ENCODE measurements around the gene MIER1.
"Not testable (repeated sequence)": the region's sequence is repeated elsewhere in the genome, so short reads cannot be mapped to it uniquely, and the experiment has no call there.

The MIER1 gene

GRCh38 chr1:66978201-66978600, 53.4 kb downstream of the MIER1 start:
- H3K36me3 ChIP-seq (ENCODE audit: low read length) = peaks cover 49% of the 10 kb centered on the region
- H3K4me3 ChIP-seq (ENCODE audit: insufficient read depth, low read length, poor library complexity, severe bottlenecking) = no peak overlapping the region

GRCh38 chr1:66979621-66980020, 54.8 kb downstream of the MIER1 start:
- H3K9me3 ChIP-seq (ENCODE audit: insufficient read depth, low read length); H3K27me3 ChIP-seq (ENCODE audit: low read length); H3K4me3 ChIP-seq (ENCODE audit: insufficient read depth, low read length, poor library complexity, severe bottlenecking); H3K27ac ChIP-seq (ENCODE audit: low read depth, low read length); H3K79me2 ChIP-seq (ENCODE audit: insufficient read depth, low read length); H4K20me1 ChIP-seq (ENCODE audit: low read depth, low read length); H2AFZ ChIP-seq (ENCODE audit: low read depth, low read length, severe bottlenecking); H3F3A ChIP-seq (ENCODE audit: insufficient read depth); H3K9me2 ChIP-seq (replicated peaks; ENCODE audit: insufficient read depth, low read length); H3K9ac ChIP-seq (ENCODE audit: low read length); H3K4me2 ChIP-seq (ENCODE audit: low read depth, low read length, poor library complexity, severe bottlenecking): not testable (repeated sequence)
- H3K36me3 ChIP-seq (ENCODE audit: low read length) = peaks cover 45% of the 10 kb centered on the region

More at GRCh38 chr1:66978201-66978600, 53.4 kb downstream of the MIER1 start:
- H4K20me1 ChIP-seq (ENCODE audit: low read depth, low read length) = no peaks in the 10 kb centered on the region
- TF ChIP-seq EZH2phosphoT487 (conservative IDR thresholded peaks at IDR 0.05; ENCODE audit: low read length) (no peak), CTCF (IDR thresholded peaks at IDR 0.05; ENCODE audit: insufficient read depth, low read length, poor library complexity, severe bottlenecking) (no peak)
- H3F3A ChIP-seq (ENCODE audit: insufficient read depth) = 0 out of 2 replicates have a peak, but pooled peaks cover under 1% of the 10 kb centered on the region
- H3K27me3 ChIP-seq (ENCODE audit: low read length) = no peaks in the 10 kb centered on the region
- H3K9me3 ChIP-seq (ENCODE audit: insufficient read depth, low read length) = no peaks in the 10 kb centered on the region
- no peaks in the 10 kb centered on the region for H3K79me2 ChIP-seq (ENCODE audit: insufficient read depth, low read length)
- no peak overlapping the region for H3K27ac ChIP-seq (ENCODE audit: low read depth, low read length)
- H2AFZ ChIP-seq (ENCODE audit: low read depth, low read length, severe bottlenecking) = no peak overlapping the region
- H3K9me2 ChIP-seq (replicated peaks; ENCODE audit: insufficient read depth, low read length) = no peaks in the 10 kb centered on the region
- H3K4me2 ChIP-seq (ENCODE audit: low read depth, low read length, poor library complexity, severe bottlenecking) = no peak overlapping the region
- H3K9ac ChIP-seq (ENCODE audit: low read length) = no peak overlapping the region

GRCh38 chr1:66980745-66981367, 56.1 kb downstream of the MIER1 start:
- Histone ChIP-seq H2AFZ (ENCODE audit: low read depth, low read length, severe bottlenecking) (no peak overlapping the region), H3F3A (ENCODE audit: insufficient read depth) (peaks cover 12% of the 10 kb centered on the region; the same call in 1 of the 2 replicates), H4K20me1 (ENCODE audit: low read depth, low read length) (no peaks in the 10 kb centered on the region), H3K9ac (ENCODE audit: low read length) (no peak overlapping the region), H3K79me2 (ENCODE audit: insufficient read depth, low read length) (no peaks in the 10 kb centered on the region), H3K27ac (ENCODE audit: low read depth, low read length) (no peak overlapping the region), H3K4me3 (ENCODE audit: insufficient read depth, low read length, poor library complexity, severe bottlenecking) (no peak overlapping the region), H3K9me2 (replicated peaks; ENCODE audit: insufficient read depth, low read length) (no peaks in the 10 kb centered on the region), H3K9me3 (ENCODE audit: insufficient read depth, low read length) (no peaks in the 10 kb centered on the region), H3K36me3 (ENCODE audit: low read length) (peaks cover 51% of the 10 kb centered on the region), H3K4me2 (ENCODE audit: low read depth, low read length, poor library complexity, severe bottlenecking) (no peak overlapping the region), H3K27me3 (ENCODE audit: low read length) (no peaks in the 10 kb centered on the region)
- no peak for TF ChIP-seq EZH2phosphoT487 (conservative IDR thresholded peaks at IDR 0.05; ENCODE audit: low read length)

- Histone ChIP-seq H3K9me3 (ENCODE audit: insufficient read depth, low read length) (no peaks in the 10 kb centered on the region), H3K79me2 (ENCODE audit: insufficient read depth, low read length) (no peaks in the 10 kb centered on the region), H3F3A (ENCODE audit: insufficient read depth) (peaks cover 12% of the 10 kb centered on the region; the same call in 1 of the 2 replicates), H3K9ac (ENCODE audit: low read length) (no peak overlapping the region), H3K36me3 (ENCODE audit: low read length) (peaks cover 54% of the 10 kb centered on the region), H3K4me2 (ENCODE audit: low read depth, low read length, poor library complexity, severe bottlenecking) (no peak overlapping the region), H2AFZ (ENCODE audit: low read depth, low read length, severe bottlenecking) (no peak overlapping the region), H3K27ac (ENCODE audit: low read depth, low read length) (no peak overlapping the region), H3K9me2 (replicated peaks; ENCODE audit: insufficient read depth, low read length) (no peaks in the 10 kb centered on the region), H3K4me3 (ENCODE audit: insufficient read depth, low read length, poor library complexity, severe bottlenecking) (no peak overlapping the region), H4K20me1 (ENCODE audit: low read depth, low read length) (no peaks in the 10 kb centered on the region), H3K27me3 (ENCODE audit: low read length) (no peaks in the 10 kb centered on the region)
- TF ChIP-seq EZH2phosphoT487 (conservative IDR thresholded peaks at IDR 0.05; ENCODE audit: low read length) = no peak
- no peak for TF ChIP-seq CTCF (IDR thresholded peaks at IDR 0.05; ENCODE audit: insufficient read depth, low read length, poor library complexity, severe bottlenecking)
These were observed 56.9 kb downstream of the MIER1 start for GRCh38 chr1:66981679-66982078.

Measured in SU-DHL-6 (cell line).